Ovary (tissue), 3 donors: ENCODE measurements around the gene MAML2.

ENCODE experiments used
- EP300 ChIP-seq: sonication (generic); formaldehyde crosslinking; IDR thresholded peaks from one replicate; pipeline ENCODE4 v1.6.1; 2017; ENCODE audit warnings: antibody characterized with exemption
- POLR2A ChIP-seq: fragments of 450-650 bp; IDR thresholded peaks from one replicate; pipeline ENCODE4 v1.6.1; 2017; ENCODE audit warnings: antibody characterized with exemption, mild to moderate bottlenecking, moderate library complexity
- TF ChIP-seq, protein P1 (sequence below), 3 donors: fragments of 450-650 bp in 2 of 3; fragments of 200-600 bp in 1 of 3; IDR thresholded peaks; one replicate each; pipeline versions ENCODE4 v1.5.1 to v1.8.0; 2016 to 2022; ENCODE audit warnings: antibody characterized with exemption in 3 of 3, mild to moderate bottlenecking in 1 of 3
- donor health status: DM: no; HTN: no; CAD: no.

DNA sequence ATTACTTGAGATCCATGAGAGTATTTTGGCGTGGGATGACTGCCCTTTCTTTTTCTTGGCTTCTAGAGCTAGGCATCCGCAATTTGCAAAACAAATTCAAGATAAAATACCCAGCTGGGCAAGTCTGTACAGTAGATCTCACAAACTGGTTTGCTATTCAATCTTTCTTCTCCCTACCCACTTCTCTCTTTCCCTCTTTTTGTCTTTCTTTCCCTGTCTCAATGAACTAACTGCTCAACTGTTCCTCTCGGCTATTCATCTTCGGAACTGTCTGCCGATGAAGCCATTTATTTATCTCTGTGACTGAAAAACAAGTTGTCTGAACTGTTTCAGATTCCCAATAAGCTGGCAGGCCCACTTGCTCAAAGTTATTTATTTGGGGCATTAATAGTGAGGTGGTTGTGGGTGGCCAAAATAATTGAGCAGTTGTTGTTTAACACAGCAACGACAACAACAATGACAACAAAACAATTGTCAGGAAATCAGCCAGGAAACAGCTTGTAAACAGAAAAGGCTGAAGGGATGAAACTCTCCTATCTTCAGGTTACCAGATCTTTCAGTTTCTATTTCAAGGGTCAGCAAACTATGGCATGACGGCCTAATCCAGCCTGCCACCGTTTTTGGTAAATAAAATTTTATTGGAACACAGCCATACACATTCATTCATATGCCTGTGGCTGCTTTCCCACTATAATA, 343.1 kb downstream of the MAML2 start:
- TF ChIP-seq, protein P1, sequence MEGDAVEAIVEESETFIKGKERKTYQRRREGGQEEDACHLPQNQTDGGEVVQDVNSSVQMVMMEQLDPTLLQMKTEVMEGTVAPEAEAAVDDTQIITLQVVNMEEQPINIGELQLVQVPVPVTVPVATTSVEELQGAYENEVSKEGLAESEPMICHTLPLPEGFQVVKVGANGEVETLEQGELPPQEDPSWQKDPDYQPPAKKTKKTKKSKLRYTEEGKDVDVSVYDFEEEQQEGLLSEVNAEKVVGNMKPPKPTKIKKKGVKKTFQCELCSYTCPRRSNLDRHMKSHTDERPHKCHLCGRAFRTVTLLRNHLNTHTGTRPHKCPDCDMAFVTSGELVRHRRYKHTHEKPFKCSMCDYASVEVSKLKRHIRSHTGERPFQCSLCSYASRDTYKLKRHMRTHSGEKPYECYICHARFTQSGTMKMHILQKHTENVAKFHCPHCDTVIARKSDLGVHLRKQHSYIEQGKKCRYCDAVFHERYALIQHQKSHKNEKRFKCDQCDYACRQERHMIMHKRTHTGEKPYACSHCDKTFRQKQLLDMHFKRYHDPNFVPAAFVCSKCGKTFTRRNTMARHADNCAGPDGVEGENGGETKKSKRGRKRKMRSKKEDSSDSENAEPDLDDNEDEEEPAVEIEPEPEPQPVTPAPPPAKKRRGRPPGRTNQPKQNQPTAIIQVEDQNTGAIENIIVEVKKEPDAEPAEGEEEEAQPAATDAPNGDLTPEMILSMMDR (IDR thresholded peaks at IDR 0.05): no peak
- no peak for TF ChIP-seq POLR2A
- no peak for TF ChIP-seq EP300
